WTC11 (cell line): Measurements from ENCODE around the gene LIF. TPM values are rescaled to one million over a fixed set of nuclear protein-coding genes. Genes with fewer than 3 reads are reported as not detected.
A peak's percentile ranks its signal among the peaks of the same experiment; 100 is the strongest.

Source experiments
- ATAC-seq: fragments of 200-7000 bp; cut with Tn5 transposase; 2 replicates; pipeline ENCODE4 v1.10.0; 2021; ENCODE audit warnings: mild to moderate bottlenecking, moderate library complexity
- CTCF ChIA-PET: fragments of 300-600 bp; sonication (Branson Sonifier 250); formaldehyde crosslinking; loops from one replicate; lab custom pipeline; 2021; ENCODE audit warnings: antibody characterized with exemption; lab: Charles Lee
- POLR2A ChIA-PET: fragments of 350-600 bp; sonication (Branson Sonifier 250); formaldehyde crosslinking; loops from one replicate; lab custom pipeline; 2021; ENCODE audit warnings: antibody characterized with exemption; lab: Charles Lee
- DNase-seq: peaks from one replicate; pipeline ENCODE4 v3.0.0; 2021; ENCODE audit warnings: low spot score
- H3K27ac Mint-ChIP-seq: 2 replicates; pipeline ENCODE4 v1.8.0; 2021; ENCODE audit warnings: mixed read lengths
- H3K27me3 Mint-ChIP-seq: 2 replicates; pipeline ENCODE4 v1.8.0; 2021; ENCODE audit warnings: low read depth, mild to moderate bottlenecking, moderate library complexity, mixed read lengths
- H3K36me3 Mint-ChIP-seq: 2 replicates; pipeline ENCODE4 v1.8.0; 2021; ENCODE audit warnings: mixed read lengths
- H3K4me1 Mint-ChIP-seq: 2 replicates; pipeline ENCODE4 v1.8.0; 2022; ENCODE audit warnings: mixed read lengths
- H3K4me3 Mint-ChIP-seq: 2 replicates; pipeline ENCODE4 v1.8.0; 2021; ENCODE audit warnings: mild to moderate bottlenecking, moderate library complexity, mixed read lengths
- H3K9me3 Mint-ChIP-seq: 2 replicates; pipeline ENCODE4 v1.8.0; 2021; ENCODE audit warnings: mixed read lengths
- ETV6 ChIP-seq: sonication (generic); formaldehyde crosslinking; IDR thresholded peaks from 2 replicates; pipeline ENCODE4 v1.8.1; 2022; ENCODE audit warnings: mild to moderate bottlenecking, missing genetic modification reagents
- FOXJ3 ChIP-seq: sonication (generic); formaldehyde crosslinking; IDR thresholded peaks from 2 replicates; pipeline ENCODE4 v1.9.0; 2021; ENCODE audit warnings: missing genetic modification reagents, mild to moderate bottlenecking, borderline replicate concordance
- NR1H2 ChIP-seq: sonication (generic); formaldehyde crosslinking; IDR thresholded peaks from 2 replicates; pipeline ENCODE4 v1.9.0; 2021; ENCODE audit warnings: mild to moderate bottlenecking, moderate library complexity, missing genetic modification reagents
- TEAD1 ChIP-seq: sonication (generic); formaldehyde crosslinking; IDR thresholded peaks from 2 replicates; pipeline ENCODE4 v1.8.0; 2022; ENCODE audit warnings: mild to moderate bottlenecking, missing genetic modification reagents
- ZNF138 ChIP-seq: sonication (generic); formaldehyde crosslinking; conservative IDR thresholded peaks from 2 replicates; pipeline ENCODE4 v1.8.1; 2022; ENCODE audit warnings: mild to moderate bottlenecking, moderate library complexity, missing genetic modification reagents
- total RNA-seq: library from RNA; stranded (reverse); gene quantifications from 3 replicates; pipeline ENCODE4 v1.2.3, GENCODE V29; 2021
- TF ChIP-seq, protein P1 (sequence below): sonication (generic); formaldehyde crosslinking; IDR thresholded peaks from 2 replicates; pipeline ENCODE4 v1.8.0; 2023; ENCODE audit warnings: missing genetic modification reagents
- TF ChIP-seq, protein P2 (sequence below): fragments of 250-450 bp; sonication (Bioruptor Pico); IDR thresholded peaks from 2 replicates; pipeline ENCODE4 v1.9.0; 2021; ENCODE audit warnings: moderate library complexity, mild to moderate bottlenecking, inconsistent platforms, borderline replicate concordance
- TF ChIP-seq, protein P3 (sequence below): fragments of 200-600 bp; IDR thresholded peaks from 2 replicates; pipeline ENCODE4 v1.8.0; 2022; ENCODE audit warnings: antibody characterized with exemption
- TF ChIP-seq, protein P4 (sequence below): sonication (generic); formaldehyde crosslinking; IDR thresholded peaks from 2 replicates; pipeline ENCODE4 v1.8.0; 2023; ENCODE audit warnings: missing genetic modification reagents, mild to moderate bottlenecking, borderline replicate concordance
- TF ChIP-seq, protein P5 (sequence below): fragments of 250-450 bp; sonication (Bioruptor Pico); IDR thresholded peaks from 2 replicates; pipeline ENCODE4 v2.1.2; 2022; ENCODE audit warnings: mild to moderate bottlenecking, moderate library complexity

The LIF gene
- total RNA-seq, 1 experiment from 2014 or later: 7.2 TPM

DNA sequence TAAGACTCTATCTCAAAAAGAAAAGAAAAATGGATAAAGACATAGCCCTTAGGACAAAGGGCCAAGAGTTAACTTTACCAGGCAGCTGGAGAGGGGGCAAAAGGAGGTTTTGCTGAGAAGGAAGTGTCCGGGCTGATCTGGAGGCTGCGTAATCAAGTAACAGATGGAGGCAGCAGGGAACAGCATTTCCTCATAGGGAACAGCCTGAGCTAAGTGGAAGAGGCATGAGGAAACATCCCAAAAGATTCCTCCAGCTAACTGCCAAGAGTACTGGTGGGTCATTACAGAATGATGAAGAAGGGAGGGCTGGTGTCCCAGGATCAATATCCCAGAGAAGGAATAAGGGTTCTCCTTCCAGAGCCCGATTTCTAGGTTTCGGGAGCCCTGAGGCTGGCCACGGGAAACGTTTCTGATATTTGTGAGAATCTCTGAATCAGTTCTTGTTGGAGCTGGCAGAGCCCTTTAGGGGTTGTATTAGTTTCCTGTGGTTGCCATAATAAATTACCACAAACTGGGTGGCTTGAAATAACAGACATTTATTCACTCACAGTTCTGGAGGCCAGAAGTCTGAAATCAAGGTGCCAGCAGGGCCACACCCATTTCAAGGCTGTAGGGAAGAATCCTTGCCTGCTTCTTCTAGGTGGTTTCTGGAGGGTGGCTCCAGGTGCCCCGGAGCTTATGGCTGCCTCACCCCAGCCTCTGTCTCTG, 21.2 kb downstream of the LIF start:
- ATAC-seq (no peak), DNase-seq (no peak)
- Mint-ChIP-seq H3K9me3 (no peaks in the 10 kb centered on the region), H3K36me3 (no peaks in the 10 kb centered on the region), H3K4me3 (no peak overlapping the region), H3K27ac (no peak overlapping the region), H3K4me1 (peaks cover 14% of the 10 kb centered on the region), H3K27me3 (no peaks in the 10 kb centered on the region)
- POLR2A ChIA-PET: interaction anchor here (0.6 kb wide), 1 partner anchor 644 kb away, joined by 9 read pairs; no protein-coding TSS in a partner anchor
- TF ChIP-seq, protein P1, sequence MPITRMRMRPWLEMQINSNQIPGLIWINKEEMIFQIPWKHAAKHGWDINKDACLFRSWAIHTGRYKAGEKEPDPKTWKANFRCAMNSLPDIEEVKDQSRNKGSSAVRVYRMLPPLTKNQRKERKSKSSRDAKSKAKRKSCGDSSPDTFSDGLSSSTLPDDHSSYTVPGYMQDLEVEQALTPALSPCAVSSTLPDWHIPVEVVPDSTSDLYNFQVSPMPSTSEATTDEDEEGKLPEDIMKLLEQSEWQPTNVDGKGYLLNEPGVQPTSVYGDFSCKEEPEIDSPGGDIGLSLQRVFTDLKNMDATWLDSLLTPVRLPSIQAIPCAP (CRISPR knock-in tag): no peak
- TF ChIP-seq FOXJ3: no peak
- no peak for TF ChIP-seq TEAD1 (CRISPR knock-in tag)
- TF ChIP-seq, protein P2, sequence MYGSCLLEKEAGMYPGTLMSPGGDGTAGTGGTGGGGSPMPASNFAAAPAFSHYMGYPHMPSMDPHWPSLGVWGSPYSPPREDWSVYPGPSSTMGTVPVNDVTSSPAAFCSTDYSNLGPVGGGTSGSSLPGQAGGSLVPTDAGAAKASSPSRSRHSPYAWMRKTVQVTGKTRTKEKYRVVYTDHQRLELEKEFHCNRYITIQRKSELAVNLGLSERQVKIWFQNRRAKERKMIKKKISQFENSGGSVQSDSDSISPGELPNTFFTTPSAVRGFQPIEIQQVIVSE (CRISPR knock-in tag): no peak
- no peak for TF ChIP-seq ZNF138 (CRISPR knock-in tag)
- TF ChIP-seq ETV6: no peak
- CTCF ChIA-PET: interaction anchor here (1.7 kb wide), 1 partner anchor 11 kb away, joined by 5 read pairs; no protein-coding TSS in a partner anchor

DNA sequence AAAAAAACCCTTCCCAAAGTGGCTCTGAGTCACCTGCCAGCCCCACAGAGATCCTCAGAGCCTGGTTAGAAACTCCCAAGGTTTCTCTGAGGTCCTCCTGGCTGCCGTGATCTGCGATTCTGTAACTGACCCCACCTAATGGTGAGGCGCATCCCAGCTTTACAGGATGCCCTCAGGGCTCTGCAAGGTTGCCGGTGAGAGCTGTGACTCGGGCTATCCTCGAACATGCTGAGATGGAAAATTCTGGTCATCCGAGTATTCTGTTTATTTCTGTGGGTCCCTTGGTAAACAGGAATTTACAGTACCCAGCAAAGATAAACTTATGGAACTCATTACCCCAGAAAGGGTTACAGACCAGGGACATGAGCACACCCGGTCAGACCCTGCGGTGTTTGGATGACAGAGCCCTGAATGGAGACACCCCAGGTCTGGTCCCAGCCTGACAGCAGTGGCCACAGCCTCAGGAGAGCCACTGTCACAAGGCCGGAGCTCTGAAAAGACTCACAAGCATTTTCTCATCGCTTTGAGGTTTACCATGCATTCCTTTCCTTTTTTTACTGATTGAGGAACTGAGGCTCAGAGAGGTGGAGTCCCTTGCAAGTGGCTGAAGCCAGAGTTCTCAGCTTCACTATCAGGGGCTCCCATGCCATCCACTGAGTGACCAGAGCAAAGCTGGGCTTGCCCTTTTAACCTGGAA, 22.2 kb downstream of the LIF start:
- DNase-seq: no peak
- ATAC-seq: peak; percentile 76
- POLR2A ChIA-PET: interaction anchor here (0.7 kb wide), 1 partner anchor 22 kb away, joined by 3 read pairs; no protein-coding TSS in a partner anchor
- Mint-ChIP-seq H3K27me3 (peaks cover 3% of the 10 kb centered on the region; the same call in 1 of the 2 replicates), H3K27ac (no peak overlapping the region), H3K4me3 (no peak overlapping the region), H3K4me1 (peaks cover 14% of the 10 kb centered on the region), H3K9me3 (no peaks in the 10 kb centered on the region), H3K36me3 (no peaks in the 10 kb centered on the region)
- no peak for TF ChIP-seq NR1H2 (CRISPR knock-in tag)
- CTCF ChIA-PET: interaction anchor here (1.0 to 1.7 kb wide), 2 partner anchors 10 to 116 kb away, joined by 5 read pairs; no protein-coding TSS in a partner anchor

DNA sequence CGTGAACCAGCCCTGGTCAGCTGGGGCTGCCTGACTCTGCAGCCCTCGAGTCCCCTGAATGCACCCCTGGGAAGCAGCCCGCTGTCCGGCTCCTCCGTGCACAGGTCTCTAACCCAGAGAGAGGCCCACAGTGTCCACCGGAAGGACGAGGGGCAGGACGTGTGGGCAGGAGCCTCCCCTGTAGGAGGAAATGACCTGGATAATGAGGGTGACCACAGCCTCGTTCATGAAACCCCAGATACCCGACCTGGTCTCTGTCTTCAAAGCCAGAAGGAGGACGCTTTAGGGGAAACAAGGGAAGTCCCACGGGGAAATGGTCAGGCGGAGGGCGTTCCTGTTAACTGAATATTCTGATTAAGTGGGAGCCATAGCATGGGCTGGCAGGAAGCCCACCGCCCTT, 23.3 kb downstream of the LIF start:
- CTCF ChIA-PET: interaction anchor here (1.7 kb wide), 1 partner anchor 9 kb away, joined by 5 read pairs; no protein-coding TSS in a partner anchor
- H3K27me3 Mint-ChIP-seq: peaks cover 3% of the 10 kb centered on the region; the same call in 1 of the 2 replicates
- peaks cover 9% of the 10 kb centered on the region for H3K4me1 Mint-ChIP-seq
- H3K27ac Mint-ChIP-seq: no peak overlapping the region
- TF ChIP-seq, protein P3, sequence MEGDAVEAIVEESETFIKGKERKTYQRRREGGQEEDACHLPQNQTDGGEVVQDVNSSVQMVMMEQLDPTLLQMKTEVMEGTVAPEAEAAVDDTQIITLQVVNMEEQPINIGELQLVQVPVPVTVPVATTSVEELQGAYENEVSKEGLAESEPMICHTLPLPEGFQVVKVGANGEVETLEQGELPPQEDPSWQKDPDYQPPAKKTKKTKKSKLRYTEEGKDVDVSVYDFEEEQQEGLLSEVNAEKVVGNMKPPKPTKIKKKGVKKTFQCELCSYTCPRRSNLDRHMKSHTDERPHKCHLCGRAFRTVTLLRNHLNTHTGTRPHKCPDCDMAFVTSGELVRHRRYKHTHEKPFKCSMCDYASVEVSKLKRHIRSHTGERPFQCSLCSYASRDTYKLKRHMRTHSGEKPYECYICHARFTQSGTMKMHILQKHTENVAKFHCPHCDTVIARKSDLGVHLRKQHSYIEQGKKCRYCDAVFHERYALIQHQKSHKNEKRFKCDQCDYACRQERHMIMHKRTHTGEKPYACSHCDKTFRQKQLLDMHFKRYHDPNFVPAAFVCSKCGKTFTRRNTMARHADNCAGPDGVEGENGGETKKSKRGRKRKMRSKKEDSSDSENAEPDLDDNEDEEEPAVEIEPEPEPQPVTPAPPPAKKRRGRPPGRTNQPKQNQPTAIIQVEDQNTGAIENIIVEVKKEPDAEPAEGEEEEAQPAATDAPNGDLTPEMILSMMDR: no peak
- TF ChIP-seq, protein P4, sequence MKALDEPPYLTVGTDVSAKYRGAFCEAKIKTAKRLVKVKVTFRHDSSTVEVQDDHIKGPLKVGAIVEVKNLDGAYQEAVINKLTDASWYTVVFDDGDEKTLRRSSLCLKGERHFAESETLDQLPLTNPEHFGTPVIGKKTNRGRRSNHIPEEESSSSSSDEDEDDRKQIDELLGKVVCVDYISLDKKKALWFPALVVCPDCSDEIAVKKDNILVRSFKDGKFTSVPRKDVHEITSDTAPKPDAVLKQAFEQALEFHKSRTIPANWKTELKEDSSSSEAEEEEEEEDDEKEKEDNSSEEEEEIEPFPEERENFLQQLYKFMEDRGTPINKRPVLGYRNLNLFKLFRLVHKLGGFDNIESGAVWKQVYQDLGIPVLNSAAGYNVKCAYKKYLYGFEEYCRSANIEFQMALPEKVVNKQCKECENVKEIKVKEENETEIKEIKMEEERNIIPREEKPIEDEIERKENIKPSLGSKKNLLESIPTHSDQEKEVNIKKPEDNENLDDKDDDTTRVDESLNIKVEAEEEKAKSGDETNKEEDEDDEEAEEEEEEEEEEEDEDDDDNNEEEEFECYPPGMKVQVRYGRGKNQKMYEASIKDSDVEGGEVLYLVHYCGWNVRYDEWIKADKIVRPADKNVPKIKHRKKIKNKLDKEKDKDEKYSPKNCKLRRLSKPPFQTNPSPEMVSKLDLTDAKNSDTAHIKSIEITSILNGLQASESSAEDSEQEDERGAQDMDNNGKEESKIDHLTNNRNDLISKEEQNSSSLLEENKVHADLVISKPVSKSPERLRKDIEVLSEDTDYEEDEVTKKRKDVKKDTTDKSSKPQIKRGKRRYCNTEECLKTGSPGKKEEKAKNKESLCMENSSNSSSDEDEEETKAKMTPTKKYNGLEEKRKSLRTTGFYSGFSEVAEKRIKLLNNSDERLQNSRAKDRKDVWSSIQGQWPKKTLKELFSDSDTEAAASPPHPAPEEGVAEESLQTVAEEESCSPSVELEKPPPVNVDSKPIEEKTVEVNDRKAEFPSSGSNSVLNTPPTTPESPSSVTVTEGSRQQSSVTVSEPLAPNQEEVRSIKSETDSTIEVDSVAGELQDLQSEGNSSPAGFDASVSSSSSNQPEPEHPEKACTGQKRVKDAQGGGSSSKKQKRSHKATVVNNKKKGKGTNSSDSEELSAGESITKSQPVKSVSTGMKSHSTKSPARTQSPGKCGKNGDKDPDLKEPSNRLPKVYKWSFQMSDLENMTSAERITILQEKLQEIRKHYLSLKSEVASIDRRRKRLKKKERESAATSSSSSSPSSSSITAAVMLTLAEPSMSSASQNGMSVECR: no peak
- TF ChIP-seq, protein P5, sequence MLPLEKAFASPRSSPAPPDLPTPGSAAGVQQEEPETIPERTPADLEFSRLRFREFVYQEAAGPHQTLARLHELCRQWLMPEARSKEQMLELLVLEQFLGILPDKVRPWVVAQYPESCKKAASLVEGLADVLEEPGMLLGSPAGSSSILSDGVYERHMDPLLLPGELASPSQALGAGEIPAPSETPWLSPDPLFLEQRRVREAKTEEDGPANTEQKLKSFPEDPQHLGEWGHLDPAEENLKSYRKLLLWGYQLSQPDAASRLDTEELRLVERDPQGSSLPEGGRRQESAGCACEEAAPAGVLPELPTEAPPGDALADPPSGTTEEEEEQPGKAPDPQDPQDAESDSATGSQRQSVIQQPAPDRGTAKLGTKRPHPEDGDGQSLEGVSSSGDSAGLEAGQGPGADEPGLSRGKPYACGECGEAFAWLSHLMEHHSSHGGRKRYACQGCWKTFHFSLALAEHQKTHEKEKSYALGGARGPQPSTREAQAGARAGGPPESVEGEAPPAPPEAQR (CRISPR knock-in tag): no peak
- TF ChIP-seq, all 79 proteins: peak for 0
- Mint-ChIP-seq H3K4me3 (no peak overlapping the region), H3K9me3 (no peaks in the 10 kb centered on the region), H3K36me3 (no peaks in the 10 kb centered on the region)
- POLR2A ChIA-PET: interaction anchor here (0.7 kb wide), 1 partner anchor 21 kb away, joined by 3 read pairs; no protein-coding TSS in a partner anchor
- no peak for DNase-seq
- no peak for ATAC-seq
